ENCODE measurements around the gene OR10S1. TPM values are rescaled to one million over a fixed set of nuclear protein-coding genes. Genes with fewer than 3 reads are reported as not detected.
"Not testable (repeated sequence)": the region's sequence is repeated elsewhere in the genome, so short reads cannot be mapped to it uniquely, and the experiment has no call there.

The OR10S1 gene
- not detected for total RNA-seq
- not detected for polyA plus RNA-seq
- not detected for total RNA-seq

GRCh38 chr11:123977731-123978347, at the start of gene OR10S1:
Gene OR10S1, minus strand, starts transcription at chr11:123977781. Its CDS starts 117 bp downstream, at chr11:123977664.
- no peak within 1 kb of the TSS for H3K27ac Mint-ChIP-seq
- DNase-seq = no peak
- H3K27me3 Mint-ChIP-seq = peaks cover 0 to 14% (median 4%) of the 10 kb centered on the region in 5 donors
- peaks cover 0 to 14% (median 8%) of the 10 kb centered on the region in 11 donors for H3K9me3 Mint-ChIP-seq
- ChIA-PET POLR2A (no interaction called here), CTCF (no interaction called here)
- intact Hi-C loops (cut with micrococcal nuclease) = no loop called here
- peaks cover 0 to 6% (median 0%) of the 10 kb centered on the region in 7 donors for H3K4me1 Mint-ChIP-seq
- H3K27me3 ChIP-seq (ENCODE audit: control insufficient read depth in 2 of 2, insufficient read depth in 2 of 2, low read length in 2 of 2) = no peaks in the 10 kb centered on the region
- no peak within 1 kb of the TSS for H3K4me3 Mint-ChIP-seq
- no peaks in the 10 kb centered on the region for H3K36me3 Mint-ChIP-seq
- H3K36me3 ChIP-seq (ENCODE audit: control insufficient read depth in 2 of 3, insufficient read depth in 3 of 3, low read length in 3 of 3) = no peaks in the 10 kb centered on the region
- ATAC-seq = no peak
- no peak within 1 kb of the TSS for H3K4me3 ChIP-seq (ENCODE audit: low read length)
- H3K4me1 ChIP-seq (ENCODE audit: control insufficient read depth in 2 of 2, insufficient read depth in 2 of 2, low read length in 2 of 2) = no peaks in the 10 kb centered on the region
- no peaks in the 10 kb centered on the region for H3K9me3 ChIP-seq (ENCODE audit: control insufficient read depth in 2 of 3, low read length in 3 of 3)
- H3K27ac ChIP-seq (ENCODE audit: low read depth, low read length) = no peak within 1 kb of the TSS

- no peak within 1 kb of the TSS for H3K4me3 Mint-ChIP-seq
- H3K4me1 ChIP-seq (ENCODE audit: control insufficient read depth in 2 of 2, insufficient read depth in 2 of 2, low read length in 2 of 2) = no peaks in the 10 kb centered on the region
- no peaks in the 10 kb centered on the region for H3K4me1 Mint-ChIP-seq
- no peaks in the 10 kb centered on the region for H3K27me3 ChIP-seq (ENCODE audit: control insufficient read depth in 2 of 2, insufficient read depth in 2 of 2, low read length in 2 of 2)
- intact Hi-C loops (cut with micrococcal nuclease) = no loop called here
- H3K4me3 ChIP-seq (ENCODE audit: low read length) = no peak within 1 kb of the TSS
- no peaks in the 10 kb centered on the region for H3K36me3 ChIP-seq (ENCODE audit: control insufficient read depth in 2 of 3, insufficient read depth in 3 of 3, low read length in 3 of 3)
- ATAC-seq = no peak
- H3K27ac ChIP-seq (ENCODE audit: low read depth, low read length) = no peak within 1 kb of the TSS
- POLR2A ChIA-PET = no interaction called here
- no peaks in the 10 kb centered on the region for H3K9me3 ChIP-seq (ENCODE audit: control insufficient read depth in 2 of 3, low read length in 3 of 3)
- DNase-seq = no peak
- H3K27me3 Mint-ChIP-seq = peaks cover 0 to 17% (median 4%) of the 10 kb centered on the region in 5 donors
- no peak within 1 kb of the TSS for H3K27ac Mint-ChIP-seq
- no peaks in the 10 kb centered on the region for H3K36me3 Mint-ChIP-seq
- CTCF ChIA-PET = no interaction called here
- peaks cover 0 to 6% (median 0%) of the 10 kb centered on the region in 11 donors for H3K9me3 Mint-ChIP-seq
Observed at GRCh38 chr11:124026498-124026897, 48.9 kb upstream of the OR10S1 start, which contains the start of gene OR10G8. Gene OR10G8, plus strand, starts transcription at chr11:124026798. Its CDS starts 2,825 bp downstream, at chr11:124029623.

- H3K27ac ChIP-seq (ENCODE audit: low read depth, low read length); H3K4me1 ChIP-seq (ENCODE audit: control insufficient read depth in 2 of 2, insufficient read depth in 2 of 2, low read length in 2 of 2); DNase-seq; POLR2A ChIA-PET; H3K9me3 ChIP-seq (ENCODE audit: control insufficient read depth in 2 of 3, low read length in 3 of 3); H3K4me1 Mint-ChIP-seq; H3K4me3 ChIP-seq (ENCODE audit: low read length); H3K27ac Mint-ChIP-seq; CTCF ChIA-PET; H3K9me3 Mint-ChIP-seq; H3K27me3 ChIP-seq (ENCODE audit: control insufficient read depth in 2 of 2, insufficient read depth in 2 of 2, low read length in 2 of 2); ATAC-seq; H3K36me3 Mint-ChIP-seq; H3K36me3 ChIP-seq (ENCODE audit: control insufficient read depth in 2 of 3, insufficient read depth in 3 of 3, low read length in 3 of 3); H3K4me3 Mint-ChIP-seq; intact Hi-C loops (cut with micrococcal nuclease): not testable (repeated sequence)
- peaks cover 0 to 12% (median 5%) of the 10 kb centered on the region in 5 donors for H3K27me3 Mint-ChIP-seq
Observed at GRCh38 chr11:124015837-124016236, 38.3 kb upstream of the OR10S1 start.

- H3K36me3 ChIP-seq (ENCODE audit: control insufficient read depth in 2 of 3, insufficient read depth in 3 of 3, low read length in 3 of 3) = no peaks in the 10 kb centered on the region
- ChIA-PET CTCF (no interaction called here), POLR2A (no interaction called here)
- Mint-ChIP-seq H3K4me3 (no peak within 1 kb of the TSS), H3K4me1 (no peaks in the 10 kb centered on the region), H3K36me3 (no peaks in the 10 kb centered on the region), H3K9me3 (peaks cover 0 to 2% (median 0%) of the 10 kb centered on the region in 11 donors), H3K27ac (no peak within 1 kb of the TSS), H3K27me3 (peaks cover 0 to 19% (median 10%) of the 10 kb centered on the region in 5 donors)
- intact Hi-C loops (cut with micrococcal nuclease) = no loop called here
- no peaks in the 10 kb centered on the region for H3K27me3 ChIP-seq (ENCODE audit: control insufficient read depth in 2 of 2, insufficient read depth in 2 of 2, low read length in 2 of 2)
- H3K9me3 ChIP-seq (ENCODE audit: control insufficient read depth in 2 of 3, low read length in 3 of 3) = no peaks in the 10 kb centered on the region
- no peak within 1 kb of the TSS for H3K4me3 ChIP-seq (ENCODE audit: low read length)
- H3K4me1 ChIP-seq (ENCODE audit: control insufficient read depth in 2 of 2, insufficient read depth in 2 of 2, low read length in 2 of 2) = no peaks in the 10 kb centered on the region
- DNase-seq (no peak), ATAC-seq (no peak)
- no peak within 1 kb of the TSS for H3K27ac ChIP-seq (ENCODE audit: low read depth, low read length)
Observed at GRCh38 chr11:124012697-124013096, 35.1 kb upstream of the OR10S1 start, which contains the start of gene OR10G4. Gene OR10G4, plus strand, starts transcription at chr11:124012997. Its CDS starts 2,578 bp downstream, at chr11:124015575.

GRCh38 chr11:123995119-123995518, 17.5 kb upstream of the OR10S1 start, which contains the start of gene OR10G6:
Gene OR10G6, minus strand, starts transcription at chr11:123995161. Its CDS starts 0 bp downstream, at chr11:123995161.
- intact Hi-C loops (cut with micrococcal nuclease) = no loop called here
- H3K9me3 Mint-ChIP-seq = peaks cover 0 to 2% (median 0%) of the 10 kb centered on the region in 11 donors
- H3K36me3 ChIP-seq (ENCODE audit: control insufficient read depth in 2 of 3, insufficient read depth in 3 of 3, low read length in 3 of 3) = no peaks in the 10 kb centered on the region
- H3K4me1 ChIP-seq (ENCODE audit: control insufficient read depth in 2 of 2, insufficient read depth in 2 of 2, low read length in 2 of 2) = no peaks in the 10 kb centered on the region
- H3K4me3 ChIP-seq (ENCODE audit: low read length) = no peak within 1 kb of the TSS
- H3K36me3 Mint-ChIP-seq = no peaks in the 10 kb centered on the region
- ChIA-PET CTCF (no interaction called here), POLR2A (no interaction called here)
- peaks cover 0 to 2% of the 10 kb centered on the region in 2 donors for H3K27me3 ChIP-seq (ENCODE audit: control insufficient read depth in 2 of 2, insufficient read depth in 2 of 2, low read length in 2 of 2)
- H3K27me3 Mint-ChIP-seq = peaks cover 0 to 2% (median 0%) of the 10 kb centered on the region in 5 donors
- no peak within 1 kb of the TSS for H3K27ac ChIP-seq (ENCODE audit: low read depth, low read length)
- no peak within 1 kb of the TSS for H3K27ac Mint-ChIP-seq
- no peaks in the 10 kb centered on the region for H3K4me1 Mint-ChIP-seq
- no peak within 1 kb of the TSS for H3K4me3 Mint-ChIP-seq
- DNase-seq (no peak), ATAC-seq (no peak)
- no peaks in the 10 kb centered on the region for H3K9me3 ChIP-seq (ENCODE audit: control insufficient read depth in 2 of 3, low read length in 3 of 3)

GRCh38 chr11:123979311-123979710, 1.7 kb upstream of the OR10S1 start:
- CTCF ChIA-PET = no interaction called here

More at GRCh38 chr11:123979311-123979710, 1.7 kb upstream of the OR10S1 start:
- Histone ChIP-seq H3K9me3 (ENCODE audit: control insufficient read depth in 2 of 3, low read length in 3 of 3) (no peaks in the 10 kb centered on the region), H3K4me3 (ENCODE audit: low read length) (no peak overlapping the region), H3K27me3 (ENCODE audit: control insufficient read depth in 2 of 2, insufficient read depth in 2 of 2, low read length in 2 of 2) (no peaks in the 10 kb centered on the region), H3K36me3 (ENCODE audit: control insufficient read depth in 2 of 3, insufficient read depth in 3 of 3, low read length in 3 of 3) (no peaks in the 10 kb centered on the region), H3K4me1 (ENCODE audit: control insufficient read depth in 2 of 2, insufficient read depth in 2 of 2, low read length in 2 of 2) (no peaks in the 10 kb centered on the region), H3K27ac (ENCODE audit: low read depth, low read length) (no peak overlapping the region)
- ATAC-seq (no peak), DNase-seq (no peak)
- intact Hi-C loops (cut with micrococcal nuclease) = no loop called here
- POLR2A ChIA-PET = no interaction called here
- Mint-ChIP-seq H3K4me3 (no peak overlapping the region), H3K27ac (no peak overlapping the region), H3K27me3 (peaks cover 0 to 10% (median 8%) of the 10 kb centered on the region in 5 donors), H3K4me1 (peaks cover 0 to 6% (median 0%) of the 10 kb centered on the region in 7 donors), H3K9me3 (peaks cover 0 to 19% (median 12%) of the 10 kb centered on the region in 11 donors), H3K36me3 (no peaks in the 10 kb centered on the region)
